ENCODE measurements around the gene SEPTIN5. TPM values are rescaled to one million over a fixed set of nuclear protein-coding genes. Genes with fewer than 3 reads are reported as not detected.
"Not testable (repeated sequence)": the region's sequence is repeated elsewhere in the genome, so short reads cannot be mapped to it uniquely, and the experiment has no call there.

The SEPTIN5 gene
- total RNA-seq, 1 donor from 2014 or later: 167 TPM

- no peak for DNase-seq
Measured at GRCh38 chr22:19680911-19681862, 33.1 kb upstream of the SEPTIN5 start.

GRCh38 chr22:19681863-19682245 is 32.4 kb upstream of the SEPTIN5 start:
- DNase-seq: no peak

GRCh38 chr22:19686946-19687345 is 27.4 kb upstream of the SEPTIN5 start:
- no peak for DNase-seq

GRCh38 chr22:19687561-19688300 is 26.6 kb upstream of the SEPTIN5 start:
- no peak for DNase-seq

GRCh38 chr22:19688301-19689290 is 25.7 kb upstream of the SEPTIN5 start:
- no peak for DNase-seq

- DNase-seq: no peak
Measured at GRCh38 chr22:19689408-19689807, 24.9 kb upstream of the SEPTIN5 start.

GRCh38 chr22:19691007-19691720 is 23.1 kb upstream of the SEPTIN5 start:
- DNase-seq: no peak

GRCh38 chr22:19691721-19692341 is 22.5 kb upstream of the SEPTIN5 start:
- no peak for DNase-seq

GRCh38 chr22:19693581-19693980 is 20.7 kb upstream of the SEPTIN5 start:
- DNase-seq: no peak

- no peak for DNase-seq
Measured at GRCh38 chr22:19693981-19694670, 20.2 kb upstream of the SEPTIN5 start.

- no peak for DNase-seq
Measured at GRCh38 chr22:19694696-19695095, 19.6 kb upstream of the SEPTIN5 start.

- DNase-seq: no peak
Measured at GRCh38 chr22:19696504-19697276, 17.6 kb upstream of the SEPTIN5 start.

GRCh38 chr22:19697871-19698270 is 16.4 kb upstream of the SEPTIN5 start:
- DNase-seq: not testable (repeated sequence)

- DNase-seq: no peak
Measured at GRCh38 chr22:19700790-19701419, 13.4 kb upstream of the SEPTIN5 start.

- DNase-seq: no peak
Measured at GRCh38 chr22:19701420-19702145, 12.7 kb upstream of the SEPTIN5 start.

GRCh38 chr22:19703869-19704268 is 10.4 kb upstream of the SEPTIN5 start:
- no peak for DNase-seq

- DNase-seq: no peak
Measured at GRCh38 chr22:19704355-19705015, 9.8 kb upstream of the SEPTIN5 start.
